ENCODE data around the gene SERPINH1. TPM values are rescaled to one million over a fixed set of nuclear protein-coding genes. Genes with fewer than 3 reads are reported as not detected.
A peak's percentile ranks its signal among the peaks of the same experiment; 100 is the strongest.

Gene SERPINH1
- total and polyA plus RNA-seq, 7 donors = 11.6 to 43.3 (median 28.8) TPM

DNA sequence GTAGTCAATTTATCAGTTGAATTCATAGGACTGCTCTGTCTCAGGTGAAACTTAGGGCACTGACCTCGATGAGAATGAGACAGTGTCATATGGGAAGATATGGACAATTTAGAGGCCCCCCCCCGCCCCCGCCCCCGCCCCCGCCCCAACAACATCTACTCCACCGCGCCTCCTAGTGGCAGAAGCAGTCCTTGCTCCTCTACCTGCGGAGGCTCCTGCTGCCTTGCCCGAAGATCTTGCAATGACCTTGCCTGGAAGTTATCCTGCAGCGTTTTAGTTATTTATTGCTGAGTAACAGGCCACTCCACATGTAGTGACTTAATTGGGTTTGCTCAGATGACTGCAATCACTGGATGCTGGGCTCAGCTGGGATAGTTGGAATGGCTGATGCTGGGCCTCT is 15.2 kb downstream of the SERPINH1 start:
- no peak overlapping the region for H3K27ac ChIP-seq
- H3K36me3 ChIP-seq (ENCODE audit: insufficient read depth in 1 of 2, low read depth in 1 of 2) = peaks cover 2 to 20% of the 10 kb centered on the region in 2 donors
- DNase-seq = peak; percentile 56 to 74
- peaks cover 8% of the 10 kb centered on the region for H3K4me1 ChIP-seq
- no peaks in the 10 kb centered on the region for H3K27me3 ChIP-seq (ENCODE audit: insufficient read depth in 3 of 3, low read length in 2 of 3)
- WGBS, 3 donors = 6 to 17% (median 12%) methylated on average over 8 to 10 of the region's 10 CpGs
- no peaks in the 10 kb centered on the region for H3K9me3 ChIP-seq
- intact Hi-C loops (cut with DNase I) = loop anchor here in 1 of 2 donors (1.0 kb wide), 1 partner anchor 30 kb away; no protein-coding TSS in a partner anchor
- TF ChIP-seq CTCF (IDR thresholded peaks at IDR 0.05) = peak; percentile 49
- no peak for ATAC-seq
- H3K4me3 ChIP-seq = no peak overlapping the region

- H3K36me3 ChIP-seq (ENCODE audit: insufficient read depth in 1 of 2, low read depth in 1 of 2) = peaks cover 0 to 2% of the 10 kb centered on the region in 2 donors
- ATAC-seq = no peak
- no peaks in the 10 kb centered on the region for H3K9me3 ChIP-seq
- intact Hi-C loops (cut with DNase I) = no loop called here
- TF ChIP-seq CTCF (IDR thresholded peaks at IDR 0.05) = no peak
- H3K4me3 ChIP-seq = no peak overlapping the region
- no peaks in the 10 kb centered on the region for H3K27me3 ChIP-seq (ENCODE audit: insufficient read depth in 3 of 3, low read length in 2 of 3)
- 7 to 16% (median 13%) methylated on average over 1 of the region's 1 CpG for WGBS, 3 donors
- DNase-seq = no peak
- H3K4me1 ChIP-seq = peaks cover under 1% of the 10 kb centered on the region
- H3K27ac ChIP-seq = no peak overlapping the region
Measured at GRCh38 chr11:75578977-75579376, 16.9 kb downstream of the SERPINH1 start.

GRCh38 chr11:75579841-75580240 is 17.8 kb downstream of the SERPINH1 start:
- TF ChIP-seq CTCF (IDR thresholded peaks at IDR 0.05) = no peak
- no peak for ATAC-seq
- whole genome bisulfite sequencing, 3 donors = 78 to 85% (median 83%) methylated on average over 1 of the region's 1 CpG

GRCh38 chr11:75582506-75582894 is 20.4 kb downstream of the SERPINH1 start:
- WGBS, 3 donors = 26 to 39% (median 30%) methylated on average over 4 of the region's 4 CpGs
- Histone ChIP-seq H3K36me3 (ENCODE audit: insufficient read depth in 1 of 2, low read depth in 1 of 2) (no peaks in the 10 kb centered on the region), H3K4me1 (peaks cover 6% of the 10 kb centered on the region), H3K27me3 (ENCODE audit: insufficient read depth in 3 of 3, low read length in 2 of 3) (no peaks in the 10 kb centered on the region), H3K9me3 (no peaks in the 10 kb centered on the region), H3K27ac (peak overlapping the region; percentile 88), H3K4me3 (peak overlapping the region; percentile 82)
- DNase-seq (no peak), ATAC-seq (no peak)
- TF ChIP-seq CTCF (IDR thresholded peaks at IDR 0.05) = no peak
- intact Hi-C loops (cut with DNase I) = loop anchor here in 1 of 2 donors (5.0 kb wide), 1 partner anchor 35 kb away; no protein-coding TSS in a partner anchor

More at GRCh38 chr11:75579841-75580240, 17.8 kb downstream of the SERPINH1 start:
- H3K27me3 ChIP-seq (ENCODE audit: insufficient read depth in 3 of 3, low read length in 2 of 3) = no peaks in the 10 kb centered on the region
- H3K4me3 ChIP-seq = no peak overlapping the region
- intact Hi-C loops (cut with DNase I) = loop anchor here in 1 of 2 donors (5.0 kb wide), 1 partner anchor 33 kb away; no protein-coding TSS in a partner anchor
- H3K36me3 ChIP-seq (ENCODE audit: insufficient read depth in 1 of 2, low read depth in 1 of 2) = no peaks in the 10 kb centered on the region
- DNase-seq = no peak
- peaks cover 6% of the 10 kb centered on the region for H3K4me1 ChIP-seq
- H3K27ac ChIP-seq = no peak overlapping the region
- no peaks in the 10 kb centered on the region for H3K9me3 ChIP-seq

Measured in psoas muscle (tissue), 8 donors.